Stimulated activated CD4-positive, alpha-beta T cell treated with anti-CD3 and anti-CD28 coated beads, Interleukin-1b, Interleukin-23, amount 100 ng/mL, for 24 hours (primary cell): ENCODE measurements around the gene EXOC3L1.

Experiments used
- DNase-seq, 4 experiments: peaks; one replicate each; pipeline ENCODE4 v3.0.0-alpha.2; 2020; ENCODE audit warnings: low read depth in 4 of 4, low spot score in 1 of 4

The EXOC3L1 gene

DNA sequence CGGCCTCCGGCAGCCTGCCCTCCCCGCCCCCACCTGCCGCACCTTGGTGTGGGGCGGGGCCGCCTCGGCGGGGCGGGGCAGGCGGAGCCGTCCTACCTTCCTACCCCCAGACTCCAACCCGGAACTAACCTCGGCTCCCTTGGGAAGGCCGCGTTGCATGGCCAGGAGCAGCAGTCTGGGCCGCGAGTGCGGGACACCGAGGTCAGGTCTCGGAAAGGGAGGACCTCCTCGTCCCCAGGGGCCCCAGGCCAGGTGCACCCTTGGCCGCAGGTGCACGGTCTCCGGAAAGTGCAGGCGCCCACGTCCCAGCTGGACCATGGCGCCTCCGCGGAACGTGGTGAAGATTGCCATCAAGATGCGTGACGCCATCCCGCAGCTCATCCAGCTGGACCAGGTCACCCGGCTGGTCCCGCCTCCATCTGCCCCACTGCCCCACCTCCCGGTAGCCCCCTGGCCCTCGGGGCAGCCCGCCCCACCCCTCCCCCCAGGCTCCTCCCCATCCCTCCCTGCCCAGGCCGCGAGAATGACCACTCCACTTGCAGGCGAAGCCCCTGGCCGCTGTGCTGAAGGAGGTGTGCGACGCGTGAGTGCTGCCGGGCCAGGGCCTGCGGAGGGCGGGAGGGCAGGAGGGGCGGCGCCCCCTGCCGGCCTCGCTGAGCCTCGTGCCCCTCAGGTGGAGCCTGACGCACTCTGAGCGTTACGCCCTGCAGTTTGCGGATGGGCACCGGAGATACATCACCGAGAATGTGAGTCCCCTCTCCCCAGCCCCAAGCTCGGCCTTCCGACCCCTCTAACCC, 9.3 kb upstream of the EXOC3L1 start, which contains the start of gene ELMO3:
TSS of gene ELMO3 (plus strand) at position 121 of the 797 bp plus-strand sequence. CDS start at position 317, 196 bp downstream.
- no peak for DNase-seq

GRCh38 chr16:67198238-67198734, 8.3 kb upstream of the EXOC3L1 start:
- no peak for DNase-seq

DNA sequence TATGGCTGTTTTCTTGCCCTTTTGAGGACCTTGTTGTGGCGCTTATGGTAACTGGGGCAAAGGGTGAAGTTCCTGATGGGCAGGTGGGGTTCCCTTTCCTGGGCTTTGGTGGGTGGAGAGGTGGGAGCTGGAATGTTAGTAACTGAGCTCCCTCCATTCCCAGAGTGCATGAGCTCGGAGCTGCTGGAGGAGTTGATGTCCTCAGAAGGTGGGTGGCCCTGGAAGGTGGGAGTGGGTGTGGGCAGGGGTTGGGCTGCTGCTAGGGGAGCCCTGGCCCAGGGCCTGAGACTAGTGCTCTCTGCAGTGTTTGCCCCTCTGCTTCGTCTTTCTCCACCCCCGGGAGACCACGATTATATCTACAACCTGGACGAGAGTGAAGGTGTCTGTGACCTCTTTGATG, 7.8 kb upstream of the EXOC3L1 start:
- DNase-seq, result no peak

DNA sequence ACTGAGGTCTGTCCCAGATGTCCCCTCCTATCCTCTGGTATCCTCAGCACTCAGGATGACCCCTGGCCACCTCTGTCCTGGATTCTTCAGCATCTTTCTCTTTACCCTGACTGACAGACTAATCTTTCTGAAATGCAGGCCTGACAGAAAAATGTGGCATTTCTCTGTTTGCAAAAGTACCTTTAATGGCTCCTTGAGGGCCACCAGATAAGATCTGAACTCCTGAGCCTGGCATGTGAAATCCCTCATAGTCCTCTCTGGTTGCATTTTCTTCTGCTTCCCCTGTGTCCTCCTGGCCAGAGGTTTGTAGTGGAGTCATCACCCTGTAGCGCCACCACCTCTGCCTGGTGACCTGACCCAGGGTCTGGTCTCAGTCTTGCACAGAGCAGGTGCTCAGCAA, 6.9 kb upstream of the EXOC3L1 start:
- no peak for DNase-seq

GRCh38 chr16:67195676-67196075, 5.7 kb upstream of the EXOC3L1 start:
- no peak for DNase-seq

- DNase-seq, result no peak
These were observed 4.3 kb upstream of the EXOC3L1 start for GRCh38 chr16:67194260-67194659.

GRCh38 chr16:67193536-67193935, 3.6 kb upstream of the EXOC3L1 start:
- no peak for DNase-seq

- DNase-seq, result no peak
These were observed 2.9 kb upstream of the EXOC3L1 start for GRCh38 chr16:67192781-67193361.

DNA sequence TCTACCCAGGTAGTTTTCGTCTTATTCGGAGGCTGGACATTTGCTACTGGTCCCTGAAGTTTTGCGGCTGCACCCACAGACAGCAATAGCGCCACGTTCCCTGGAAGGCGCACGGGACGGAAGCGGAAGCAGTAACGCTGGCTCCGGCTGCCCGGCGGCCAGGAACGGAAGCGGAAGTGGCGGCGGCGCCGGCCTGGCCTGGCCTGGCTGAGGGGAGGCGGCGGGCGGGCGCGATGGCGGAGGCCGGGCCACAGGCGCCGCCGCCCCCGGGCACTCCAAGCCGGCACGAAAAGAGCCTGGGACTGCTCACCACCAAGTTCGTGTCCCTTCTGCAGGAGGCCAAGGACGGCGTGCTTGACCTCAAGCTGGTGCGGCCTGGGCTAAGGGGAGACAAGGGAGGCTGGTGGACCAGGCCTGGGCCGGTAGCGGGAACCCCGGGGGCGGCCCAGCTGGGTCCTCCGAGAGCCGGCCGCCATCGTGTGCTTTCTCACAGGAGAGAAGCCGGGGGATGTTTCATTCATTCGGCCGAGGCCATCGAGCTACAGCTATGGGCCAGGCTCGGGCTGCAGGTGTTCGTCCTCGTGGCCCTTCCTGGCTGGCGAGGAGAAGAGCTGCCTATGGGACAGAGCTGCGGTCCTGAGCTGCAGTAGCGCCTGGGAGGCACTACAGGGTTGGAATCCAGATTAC, 2.2 kb upstream of the EXOC3L1 start, which contains the start of gene E2F4:
TSS of gene E2F4 (plus strand) at position 161 of the 687 bp plus-strand sequence. CDS start at position 234, 73 bp downstream.
- DNase-seq, result peak; percentile 63 to 86 (median 74)

GRCh38 chr16:67191411-67191994, 1.6 kb upstream of the EXOC3L1 start:
- no peak for DNase-seq

GRCh38 chr16:67190448-67191399, 788 bp upstream of the EXOC3L1 start:
- no peak for DNase-seq

DNA sequence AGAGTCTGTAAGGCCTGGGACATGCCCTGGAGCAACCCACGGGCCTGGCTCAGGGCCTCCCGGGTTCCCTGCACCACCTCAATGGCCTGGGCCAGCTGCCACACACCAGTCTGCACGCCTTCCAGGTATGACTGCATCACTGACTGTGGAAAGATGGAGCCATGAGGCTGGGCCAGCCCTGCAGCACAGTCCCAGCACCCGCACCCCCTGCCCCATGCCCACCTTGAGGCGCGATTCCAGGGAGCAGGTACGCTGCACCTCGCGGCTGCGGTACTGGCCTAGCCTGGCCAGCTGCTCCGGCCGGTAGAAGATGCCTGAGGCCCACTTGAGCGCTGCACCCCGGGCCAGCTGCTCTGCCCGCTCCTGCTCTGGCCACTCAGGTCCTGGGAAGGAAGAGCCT, 1.1 kb downstream of the EXOC3L1 start:
- no peak for DNase-seq

DNA sequence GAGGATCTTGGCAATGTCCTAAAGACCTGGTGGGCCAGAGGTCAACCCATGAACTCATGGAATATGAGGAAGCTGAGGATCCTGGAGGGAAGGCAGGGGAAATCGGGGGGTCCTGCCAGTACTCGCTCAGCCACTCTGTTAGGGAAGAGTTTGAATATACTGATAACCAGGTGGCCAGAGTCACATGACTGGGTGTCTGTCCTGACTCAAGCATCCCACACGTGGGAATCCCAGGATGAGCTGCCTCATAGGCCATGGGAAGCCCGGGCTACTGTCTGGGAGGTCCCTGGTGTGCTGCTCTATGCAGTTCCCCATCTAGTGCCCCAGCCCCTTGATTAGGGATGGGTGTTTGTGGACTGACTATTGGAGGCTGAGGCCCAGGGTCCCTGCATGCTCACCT, 1.6 kb downstream of the EXOC3L1 start:
- DNase-seq, result no peak

DNA sequence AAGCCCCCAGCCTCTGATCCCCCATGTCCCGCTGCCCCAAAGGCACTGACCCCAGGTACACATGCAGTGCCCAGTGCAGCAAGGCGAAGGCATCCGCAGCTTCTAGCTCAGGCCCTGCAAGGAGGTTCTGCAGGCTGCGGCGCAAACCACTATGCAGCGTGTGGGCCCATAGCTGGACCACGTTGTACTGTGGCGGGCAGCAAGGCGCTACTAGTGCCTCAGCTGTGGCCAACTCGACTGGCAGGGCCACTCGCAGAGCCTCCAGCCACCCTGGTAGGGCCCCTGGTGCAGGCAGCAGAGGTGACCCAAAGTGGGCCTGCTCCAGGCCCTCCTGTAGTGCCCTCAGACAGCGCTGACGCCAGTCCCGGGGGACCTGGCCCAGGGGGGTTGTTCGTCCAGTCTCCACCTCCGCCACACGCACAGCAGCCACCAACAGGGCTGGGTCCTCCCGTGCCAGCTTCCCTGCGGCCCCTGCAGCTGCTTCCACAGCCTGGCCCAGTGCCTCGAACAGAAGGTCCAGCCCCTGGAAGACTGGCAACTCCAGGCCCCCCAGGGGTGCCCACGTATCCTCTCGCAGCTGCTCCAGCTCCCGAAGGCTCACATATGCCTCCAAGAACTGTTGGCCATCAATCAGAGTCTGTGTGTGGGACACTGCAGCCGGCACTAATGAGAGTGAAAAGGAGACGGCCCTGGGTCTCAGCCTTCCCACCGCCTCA, 2.6 kb downstream of the EXOC3L1 start:
- no peak for DNase-seq

GRCh38 chr16:67186550-67186950, 3.4 kb downstream of the EXOC3L1 start:
- no peak for DNase-seq

GRCh38 chr16:67185651-67186134, 4.2 kb downstream of the EXOC3L1 start:
- no peak for DNase-seq

DNA sequence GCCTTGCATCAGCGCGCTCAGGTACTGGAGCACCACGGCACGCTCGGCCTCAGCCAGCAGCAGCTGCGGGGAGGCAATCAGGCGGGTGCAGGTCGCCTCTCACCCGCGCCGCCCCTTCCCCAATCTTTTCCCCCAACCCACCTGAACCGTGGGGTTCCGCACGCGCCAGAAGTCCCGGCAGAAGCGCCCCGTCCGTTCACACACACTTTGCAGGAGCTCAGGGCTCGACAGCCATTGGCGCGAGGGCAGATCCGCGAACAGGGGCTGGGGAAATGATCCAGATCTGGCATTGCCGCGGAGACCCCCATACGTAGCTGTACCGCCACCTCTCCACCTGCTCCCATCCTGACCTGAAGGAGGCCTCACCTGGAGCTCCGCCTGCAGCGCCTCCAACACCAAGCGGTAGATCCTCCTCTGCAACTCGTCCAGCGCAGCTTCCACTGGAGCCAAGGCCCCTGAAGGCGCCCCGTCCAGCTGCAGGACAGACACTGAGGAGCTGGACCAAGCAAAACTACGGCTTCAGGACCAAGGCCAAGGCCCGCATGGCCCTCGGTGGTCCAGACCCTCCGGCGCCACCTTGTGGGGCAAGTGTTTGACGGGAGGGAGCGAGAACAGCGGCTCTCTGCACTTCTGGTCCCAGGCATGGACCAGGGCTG, 4.8 kb downstream of the EXOC3L1 start:
- peak; percentile 70 to 74 (median 74) for DNase-seq

DNA sequence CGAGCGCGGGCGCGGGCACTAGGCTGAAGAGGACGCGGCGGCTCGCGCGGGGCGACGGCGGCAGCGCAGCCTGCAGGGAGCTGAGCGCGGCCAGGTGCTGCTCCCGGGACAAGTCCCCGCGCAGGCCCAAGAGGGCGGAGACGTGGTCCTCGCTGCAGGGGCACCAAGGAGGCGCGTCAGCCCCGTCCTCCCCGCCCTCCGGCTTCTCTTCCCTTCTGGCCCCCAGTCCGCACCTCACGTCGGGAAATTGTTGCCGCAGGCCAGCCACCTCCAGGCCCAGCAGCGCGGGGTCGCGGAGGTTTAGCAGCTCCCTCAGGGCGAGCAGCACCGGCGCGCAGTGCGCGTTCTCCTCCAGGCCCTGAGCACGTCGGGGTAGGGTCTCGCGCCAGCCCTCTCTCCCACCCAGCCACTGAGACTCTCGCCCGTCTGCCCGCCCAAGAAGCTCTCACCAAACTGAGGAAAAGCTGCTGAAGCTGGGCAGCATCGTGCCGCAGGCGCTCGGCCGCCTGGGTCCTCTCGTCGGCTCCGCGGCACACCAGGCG, 5.4 kb downstream of the EXOC3L1 start:
- no peak for DNase-seq
